Small intestine (tissue), 7 donors: ENCODE measurements around the gene LRRC14B. TPM values are rescaled to one million over a fixed set of nuclear protein-coding genes. Genes with fewer than 3 reads are reported as not detected.
A peak's percentile ranks its signal among the peaks of the same experiment; 100 is the strongest.
"Not testable (repeated sequence)": the region's sequence is repeated elsewhere in the genome, so short reads cannot be mapped to it uniquely, and the experiment has no call there.

Experiments used
- DNase-seq, 2 donors: peaks; one replicate each; pipeline versions ENCODE4 v3.0.0 to v3.0.0-alpha.2; 2013
- FAIRE-seq: peaks from 2 replicates; lab custom pipeline; 2012; peaks lifted over from hg19 to GRCh38; lab: Jason Lieb, UNC
- H3K27ac ChIP-seq, 3 donors: one replicate each; pipeline ENCODE4 v1.5.1; 2013; ENCODE audit warnings: low read length in 2 of 3, mild to moderate bottlenecking in 2 of 3, control low read depth in 1 of 3, inconsistent platforms in 1 of 3, low read depth in 1 of 3, moderate library complexity in 1 of 3
- H3K27me3 ChIP-seq, 3 donors: one replicate each; pipeline ENCODE4 v1.6.1; 2013; ENCODE audit warnings: low read length in 3 of 3, inconsistent platforms in 1 of 3; ENCODE audit not compliant: control insufficient read depth in 3 of 3, insufficient read depth in 3 of 3
- H3K36me3 ChIP-seq, 3 donors: one replicate each; pipeline ENCODE4 v1.6.1; 2013; ENCODE audit warnings: low read length in 3 of 3, inconsistent platforms in 1 of 3, low read depth in 1 of 3, mild to moderate bottlenecking in 1 of 3, moderate library complexity in 1 of 3; ENCODE audit not compliant: control insufficient read depth in 3 of 3, insufficient read depth in 2 of 3
- H3K4me1 ChIP-seq, 3 donors: one replicate each; pipeline ENCODE4 v1.6.1; 2013; ENCODE audit warnings: low read length in 2 of 3, inconsistent platforms in 1 of 3, low read depth in 1 of 3, mild to moderate bottlenecking in 1 of 3, moderate library complexity in 1 of 3; ENCODE audit not compliant: control insufficient read depth in 3 of 3, insufficient read depth in 2 of 3
- H3K4me3 ChIP-seq, 3 donors: one replicate each; pipeline ENCODE4 v1.5.1; 2013; ENCODE audit warnings: low read length in 3 of 3, control low read depth in 1 of 3, inconsistent platforms in 1 of 3, low read depth in 1 of 3, mild to moderate bottlenecking in 1 of 3, moderate library complexity in 1 of 3
- H3K9me3 ChIP-seq, 2 donors: one replicate each; pipeline ENCODE4 v1.6.1; 2013; ENCODE audit warnings: low read depth in 1 of 2, low read length in 1 of 2; ENCODE audit not compliant: control insufficient read depth in 2 of 2, insufficient read depth in 1 of 2
- WGBS, 3 donors: extraction: QIAGEN DNeasy Blood & Tissue Kit; methylation state at CpG; one replicate each; pipeline ENCODE4 v1.1.7; 2013; 5-methylcytosine and 5-hydroxymethylcytosine counted together
- polyA plus RNA-seq, 4 donors: library from polyadenylated mRNA; stranded (reverse) in 3 of 4; unstranded in 1 of 4; fragments of 200-250 nt in 3 of 4; fragments of 120-200 nt in 1 of 4; gene quantifications; one replicate each; pipeline versions ENCODE4 v1.2.1 to v1.2.3, GENCODE V29; 2013
- donor health status: healthy with polysubstance abuse.
- donor health status: control.
- donor health status: control.
- donor health status: Bipolar disorder and iron deficiency.
- donor health status: healthy.

The LRRC14B gene
- polyA plus RNA-seq, 4 donors, result 0.04 to 0.12 TPM; not detected in 2

DNA sequence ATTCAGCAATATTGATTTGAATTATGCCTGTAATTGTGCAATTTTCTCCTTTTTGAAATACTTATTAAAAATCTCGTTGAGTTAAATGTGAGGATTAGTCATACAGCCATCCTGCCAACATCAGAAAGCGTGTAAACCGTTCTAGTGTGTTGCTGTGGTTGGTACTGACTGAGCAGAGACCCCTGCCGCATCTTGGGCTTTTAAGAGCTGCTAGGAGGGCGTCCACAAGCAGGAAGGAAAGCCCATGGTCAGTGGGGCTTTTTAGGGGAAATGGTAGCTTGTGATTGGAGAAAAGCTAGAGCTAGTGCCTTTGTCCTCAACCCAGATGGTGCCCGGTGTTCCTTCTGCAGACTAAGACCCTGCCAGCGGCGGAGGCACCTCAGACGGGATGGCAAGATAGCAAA lies 28.2 kb downstream of the LRRC14B start:
- FAIRE-seq, result no peak
- H3K27me3 ChIP-seq, result no peaks in the 10 kb centered on the region

DNA sequence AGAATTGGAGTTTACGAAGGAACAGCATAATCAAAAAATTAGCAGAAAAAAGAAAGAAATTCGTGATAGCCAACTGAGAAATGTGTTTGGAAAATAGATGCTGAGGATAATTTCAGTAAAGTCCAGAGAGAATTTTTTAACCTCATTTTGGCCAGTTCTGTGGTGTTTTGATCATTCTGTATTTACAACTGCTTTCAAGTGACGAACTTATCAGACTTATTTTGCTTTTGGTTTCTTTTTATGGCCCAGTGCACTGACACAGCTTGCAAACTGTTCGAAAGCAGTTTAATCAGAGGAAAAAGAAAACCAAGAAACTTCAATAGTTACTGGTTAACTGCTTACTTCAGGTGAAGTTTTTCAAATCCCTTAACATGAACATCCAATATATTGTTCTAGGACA lies 28.7 kb downstream of the LRRC14B start:
- peaks cover under 1 to 12% (median 8%) of the 10 kb centered on the region in 3 donors for H3K36me3 ChIP-seq
- H3K27ac ChIP-seq, result peak overlapping the region in 2 of 3 donors; percentile 57 to 74
- no peak for FAIRE-seq
- H3K9me3 ChIP-seq, result no peaks in the 10 kb centered on the region
- WGBS, 3 donors, result 2 to 15% (median 6%) methylated on average over 4 of the region's 4 CpGs
- H3K27me3 ChIP-seq, result no peaks in the 10 kb centered on the region
- peak; percentile 45 to 50 for DNase-seq
- no peaks in the 10 kb centered on the region for H3K4me1 ChIP-seq
- peak overlapping the region; percentile 7 to 98 (median 92) for H3K4me3 ChIP-seq

More for the DNA sequence above, 28.2 kb downstream of the LRRC14B start:
- peak in 1 of 2 donors; percentile 28 for DNase-seq
- Histone ChIP-seq H3K27ac (peak overlapping the region; percentile 57 to 77 (median 74)), H3K4me1 (no peaks in the 10 kb centered on the region), H3K4me3 (peak overlapping the region; percentile 6 to 98 (median 92)), H3K9me3 (no peaks in the 10 kb centered on the region), H3K36me3 (peaks cover 0 to 7% (median 6%) of the 10 kb centered on the region in 3 donors)
- 3 to 7% (median 4%) methylated on average over 9 of the region's 9 CpGs for WGBS, 3 donors

DNA sequence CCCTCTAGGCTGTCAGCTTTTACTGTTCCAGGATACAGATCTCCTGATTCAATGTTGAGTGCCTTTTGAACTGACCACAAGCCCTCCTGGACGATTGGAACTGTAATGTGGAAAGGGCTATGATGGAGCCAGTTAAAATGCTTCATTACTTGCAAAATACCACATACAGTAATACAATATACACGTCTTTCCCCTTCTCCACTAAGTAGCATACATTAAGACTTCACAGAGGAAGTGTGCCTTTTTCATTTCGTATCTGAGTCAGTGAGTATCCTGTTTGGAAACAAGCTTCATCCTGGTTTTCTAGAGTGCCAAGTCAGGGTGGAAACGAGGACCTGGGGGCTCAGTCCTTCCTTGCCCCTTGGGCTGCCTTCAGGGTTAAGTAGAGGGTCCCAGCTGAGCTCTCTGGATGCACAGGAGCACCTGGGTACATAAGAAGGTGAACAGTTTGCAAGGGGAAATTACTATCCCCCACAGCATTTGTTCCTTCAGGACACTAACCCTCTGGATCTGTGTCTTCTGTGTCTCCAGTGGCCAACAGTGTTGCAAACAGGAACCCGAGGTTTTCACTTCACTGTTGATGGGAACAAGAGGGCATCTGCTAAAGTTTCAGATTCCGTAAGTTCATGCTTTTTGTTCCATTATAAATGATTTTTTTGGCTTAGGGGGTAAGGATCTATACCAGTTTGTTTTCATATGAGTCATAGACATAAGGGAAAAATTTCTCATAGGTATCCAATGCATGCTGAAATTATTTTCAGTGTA lies 31.8 kb downstream of the LRRC14B start:
- H3K4me3 ChIP-seq, H3K4me1 ChIP-seq, H3K27me3 ChIP-seq, DNase-seq, FAIRE-seq, H3K9me3 ChIP-seq, H3K27ac ChIP-seq: not testable (repeated sequence)
- peaks cover 8 to 38% (median 20%) of the 10 kb centered on the region in 3 donors for H3K36me3 ChIP-seq
- WGBS, 3 donors, result 51 to 59% (median 54%) methylated on average over 6 of the region's 6 CpGs

DNA sequence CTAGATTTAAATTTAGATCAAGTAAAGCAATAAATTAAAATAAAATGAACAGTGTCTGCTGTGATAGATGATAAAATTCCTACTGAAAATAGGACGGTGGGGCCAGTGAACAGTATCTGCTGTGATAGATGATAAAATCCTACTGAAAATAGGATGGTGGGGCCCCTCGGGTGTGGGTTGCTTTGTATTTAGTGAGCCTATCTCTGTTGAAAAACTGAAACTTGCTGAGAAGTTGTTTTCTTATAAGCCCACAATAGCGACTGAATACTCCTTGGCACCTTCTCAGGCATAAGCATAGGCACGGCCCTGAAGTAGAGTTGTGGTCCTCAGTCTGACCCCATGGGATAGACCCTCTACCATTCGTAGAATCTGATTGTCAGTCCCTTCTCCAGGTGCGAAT lies 32.5 kb downstream of the LRRC14B start:
- 69 to 83% (median 78%) methylated on average over 6 of the region's 6 CpGs for WGBS, 3 donors
- no peaks in the 10 kb centered on the region for H3K9me3 ChIP-seq
- peaks cover 11 to 40% (median 24%) of the 10 kb centered on the region in 3 donors for H3K36me3 ChIP-seq
- no peak overlapping the region for H3K27ac ChIP-seq
- H3K4me3 ChIP-seq, result no peak overlapping the region
- DNase-seq (no peak), FAIRE-seq (no peak)
- H3K27me3 ChIP-seq, result no peaks in the 10 kb centered on the region
- no peaks in the 10 kb centered on the region for H3K4me1 ChIP-seq

DNA sequence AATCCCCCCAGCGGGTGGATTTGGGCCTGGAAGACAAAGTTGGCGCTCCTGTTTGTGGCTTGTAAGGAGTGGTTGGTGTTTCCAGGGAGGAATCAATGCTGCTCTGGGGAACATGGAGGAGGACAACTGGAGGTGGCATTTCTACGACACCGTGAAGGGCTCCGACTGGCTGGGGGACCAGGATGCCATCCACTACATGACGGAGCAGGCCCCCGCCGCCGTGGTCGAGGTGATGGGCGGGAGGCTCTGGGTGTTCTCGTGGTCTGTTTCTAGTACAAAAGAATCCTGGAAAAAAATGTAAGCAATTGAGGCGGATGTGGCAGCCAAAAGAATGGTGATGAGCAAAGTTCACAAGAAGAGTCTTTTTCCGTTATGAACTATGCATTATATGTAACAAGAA lies 34.0 kb downstream of the LRRC14B start:
- Histone ChIP-seq H3K4me1 (no peaks in the 10 kb centered on the region), H3K4me3 (no peak overlapping the region), H3K27ac (no peak overlapping the region), H3K9me3 (no peaks in the 10 kb centered on the region), H3K36me3 (peaks cover 16 to 43% (median 29%) of the 10 kb centered on the region in 3 donors), H3K27me3 (no peaks in the 10 kb centered on the region)
- DNase-seq (no peak), FAIRE-seq (no peak)
- WGBS, 3 donors, result 97 to 98% (median 97%) methylated on average over 14 of the region's 14 CpGs

DNA sequence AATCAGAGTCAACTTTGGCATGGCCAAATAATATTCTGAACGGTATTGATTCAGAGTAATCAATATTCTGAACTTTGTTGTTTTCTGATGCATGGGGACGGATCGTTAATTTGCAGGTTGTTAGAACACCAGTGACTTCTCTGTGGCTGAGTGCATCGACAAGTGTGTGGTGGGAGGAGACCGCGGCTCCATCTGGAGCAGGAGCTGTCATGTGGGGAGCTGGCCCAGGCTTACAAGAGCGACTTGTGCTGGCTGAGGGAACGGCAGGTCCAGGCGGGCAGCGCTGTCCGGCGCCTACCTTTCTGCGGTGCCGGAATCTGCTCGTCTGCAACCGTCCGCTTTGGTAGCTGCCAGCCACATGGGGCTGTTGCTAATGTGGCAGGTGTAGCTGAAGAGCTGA lies 36.1 kb downstream of the LRRC14B start:
- FAIRE-seq, H3K27ac ChIP-seq, DNase-seq, H3K4me1 ChIP-seq, H3K27me3 ChIP-seq, H3K9me3 ChIP-seq, H3K4me3 ChIP-seq: not testable (repeated sequence)
- 88 to 97% (median 93%) methylated on average over 7 to 15 of the region's 17 CpGs for WGBS, 3 donors
- H3K36me3 ChIP-seq, result peaks cover 18 to 57% (median 34%) of the 10 kb centered on the region in 3 donors

DNA sequence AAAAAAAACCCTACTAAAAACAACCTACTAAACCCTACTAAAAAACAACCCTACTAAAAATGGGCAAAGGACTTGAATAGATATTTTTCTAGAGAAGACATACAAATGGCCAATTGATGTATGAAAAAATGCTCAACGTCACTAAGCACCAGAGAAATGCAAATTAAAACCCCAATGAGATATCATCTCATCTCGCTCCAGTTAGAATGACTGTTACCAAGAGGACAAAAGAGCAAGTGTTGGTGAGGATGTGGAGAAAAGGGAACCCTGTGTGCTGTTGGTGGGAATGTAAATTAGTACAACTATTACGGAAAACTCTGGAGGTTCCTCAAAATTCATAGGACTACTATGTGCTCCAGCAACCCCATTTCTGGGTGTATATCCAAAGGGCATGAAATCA lies 37.6 kb downstream of the LRRC14B start:
- peaks cover 21 to 63% (median 41%) of the 10 kb centered on the region in 3 donors for H3K36me3 ChIP-seq
- FAIRE-seq (no peak), DNase-seq (no peak)
- no peak overlapping the region for H3K4me3 ChIP-seq
- WGBS, 3 donors, result 72 to 89% (median 77%) methylated on average over 3 of the region's 3 CpGs
- no peaks in the 10 kb centered on the region for H3K9me3 ChIP-seq
- H3K27ac ChIP-seq, result no peak overlapping the region
- no peaks in the 10 kb centered on the region for H3K27me3 ChIP-seq
- no peaks in the 10 kb centered on the region for H3K4me1 ChIP-seq

DNA sequence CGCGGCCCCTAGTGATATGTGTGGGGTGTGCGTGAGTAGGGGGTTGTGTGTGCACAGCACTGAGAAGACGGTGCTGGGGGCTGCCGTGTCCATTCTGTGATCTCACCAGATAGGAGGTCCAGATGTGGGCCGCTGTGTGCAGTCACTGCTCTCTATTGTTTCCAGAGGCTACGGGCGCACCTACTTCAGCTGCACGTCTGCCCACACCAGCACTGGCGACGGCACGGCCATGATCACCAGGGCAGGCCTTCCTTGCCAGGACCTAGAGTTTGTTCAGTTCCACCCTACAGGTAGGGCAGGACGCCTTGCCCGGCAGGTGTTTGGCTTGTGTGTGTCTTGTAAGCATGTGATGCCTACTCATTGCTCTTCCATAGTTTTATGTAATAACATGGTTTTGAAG lies 39.4 kb downstream of the LRRC14B start:
- H3K27ac ChIP-seq, result no peak overlapping the region
- no peaks in the 10 kb centered on the region for H3K4me1 ChIP-seq
- FAIRE-seq (no peak), DNase-seq (no peak)
- H3K27me3 ChIP-seq, result no peaks in the 10 kb centered on the region
- 91 to 98% (median 92%) methylated on average over 14 of the region's 14 CpGs for WGBS, 3 donors
- H3K36me3 ChIP-seq, result peaks cover 20 to 57% (median 30%) of the 10 kb centered on the region in 3 donors
- no peak overlapping the region for H3K4me3 ChIP-seq
- no peaks in the 10 kb centered on the region for H3K9me3 ChIP-seq
